ENCODE data around the gene LGALS1.

DNA sequence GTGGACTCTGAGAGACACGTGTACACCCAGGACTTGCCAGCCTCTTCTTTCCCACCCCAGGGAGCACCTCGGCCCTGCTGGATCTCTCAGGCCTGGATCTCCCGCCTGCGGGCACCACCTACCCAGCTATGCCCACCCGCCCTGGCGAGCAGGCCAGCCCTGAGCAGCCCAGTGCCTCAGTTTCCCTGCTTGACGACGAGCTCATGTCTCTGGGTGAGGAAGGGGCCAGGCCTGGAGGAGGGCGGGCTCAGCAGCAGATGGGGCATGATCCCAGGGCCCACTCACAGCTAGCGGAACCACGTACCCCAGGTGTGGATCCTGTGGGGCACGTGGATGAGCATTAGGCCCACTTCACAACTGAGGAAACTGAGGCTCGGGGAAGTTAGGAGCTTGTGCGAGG, 49.7 kb upstream of the LGALS1 start:
- TF ChIP-seq, protein P1, sequence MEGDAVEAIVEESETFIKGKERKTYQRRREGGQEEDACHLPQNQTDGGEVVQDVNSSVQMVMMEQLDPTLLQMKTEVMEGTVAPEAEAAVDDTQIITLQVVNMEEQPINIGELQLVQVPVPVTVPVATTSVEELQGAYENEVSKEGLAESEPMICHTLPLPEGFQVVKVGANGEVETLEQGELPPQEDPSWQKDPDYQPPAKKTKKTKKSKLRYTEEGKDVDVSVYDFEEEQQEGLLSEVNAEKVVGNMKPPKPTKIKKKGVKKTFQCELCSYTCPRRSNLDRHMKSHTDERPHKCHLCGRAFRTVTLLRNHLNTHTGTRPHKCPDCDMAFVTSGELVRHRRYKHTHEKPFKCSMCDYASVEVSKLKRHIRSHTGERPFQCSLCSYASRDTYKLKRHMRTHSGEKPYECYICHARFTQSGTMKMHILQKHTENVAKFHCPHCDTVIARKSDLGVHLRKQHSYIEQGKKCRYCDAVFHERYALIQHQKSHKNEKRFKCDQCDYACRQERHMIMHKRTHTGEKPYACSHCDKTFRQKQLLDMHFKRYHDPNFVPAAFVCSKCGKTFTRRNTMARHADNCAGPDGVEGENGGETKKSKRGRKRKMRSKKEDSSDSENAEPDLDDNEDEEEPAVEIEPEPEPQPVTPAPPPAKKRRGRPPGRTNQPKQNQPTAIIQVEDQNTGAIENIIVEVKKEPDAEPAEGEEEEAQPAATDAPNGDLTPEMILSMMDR (IDR thresholded peaks at IDR 0.05): no peak
- TF ChIP-seq POLR2A (IDR thresholded peaks at IDR 0.05): no peak

Measured in adrenal gland (tissue), 5 donors.